ENCODE data around the gene DARS2. TPM values are rescaled to one million over a fixed set of nuclear protein-coding genes. Genes with fewer than 3 reads are reported as not detected.

The DARS2 gene
- total and polyA plus RNA-seq, 10 of the 15 experiments (the other 5 are each of a cell fraction or from before 2014, with no cell fraction given): 23.9 to 69.7 (median 37.3) TPM

DNA sequence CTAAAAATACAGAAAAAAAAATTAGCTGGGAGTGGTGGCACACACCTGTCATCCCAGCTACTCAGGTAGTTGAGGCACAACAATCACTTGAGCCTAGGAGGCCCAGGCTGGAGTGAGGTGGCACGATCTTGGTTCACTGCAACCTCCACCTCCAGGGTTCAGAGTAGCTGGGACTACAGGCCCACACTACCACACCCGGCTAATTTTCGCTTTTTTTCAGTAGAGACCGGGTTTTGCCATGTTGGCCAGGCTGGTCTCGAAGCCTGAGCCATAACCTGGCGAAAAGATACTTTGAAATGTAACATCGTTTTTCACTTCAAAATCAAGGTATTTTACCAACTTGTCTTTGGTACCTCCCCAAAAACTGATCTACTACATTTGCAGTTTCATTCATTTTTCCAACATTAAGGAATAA lies 37.3 kb downstream of the DARS2 start:
- Histone ChIP-seq H3K4me3 (no peak overlapping the region), H3K27me3 (replicated peaks in 1 of 2; ENCODE audit: control insufficient read depth in 2 of 2, insufficient read depth in 2 of 2, low read length in 1 of 2) (no peaks in the 10 kb centered on the region), H3K27ac (ENCODE audit: control insufficient read depth, insufficient read depth) (no peak overlapping the region), H3K79me2 (ENCODE audit: control insufficient read depth, insufficient read depth, low read length) (peaks cover 27% of the 10 kb centered on the region), H3K4me1 (ENCODE audit: control insufficient read depth, insufficient read depth, low read length) (peaks cover 4% of the 10 kb centered on the region; the same call in 1 of the 2 replicates), H3K9me3 (replicated peaks; ENCODE audit: control insufficient read depth, insufficient read depth, low read length) (no peaks in the 10 kb centered on the region), H3K36me3 (ENCODE audit: control insufficient read depth in 2 of 2, insufficient read depth in 2 of 2, low read length in 1 of 2) (peaks cover 4 to 35% of the 10 kb centered on the region in 2 experiments), H4K20me1 (ENCODE audit: control insufficient read depth, insufficient read depth) (no peaks in the 10 kb centered on the region), H3K4me2 (ENCODE audit: control insufficient read depth, insufficient read depth) (no peak overlapping the region), H3K9ac (ENCODE audit: control insufficient read depth, insufficient read depth, low read length) (no peak overlapping the region), H2AFZ (ENCODE audit: control insufficient read depth, low read depth, low read length) (no peak overlapping the region)
- DNase-seq (ENCODE audit: low read depth, low spot score) (no peak), FAIRE-seq (no peak), ATAC-seq (peak; percentile 21)
- ChIA-PET SMC1A (ENCODE audit: uncharacterized antibody, unreplicated experiment) (interaction anchor here (1.4 to 2.2 kb wide), 2 partner anchors 15 to 1036 kb away, joined by 4 to 5 read pairs; no protein-coding TSS in a partner anchor), POLR2A (interaction anchor here (0.7 kb wide), 1 partner anchor 17 kb away, joined by 3 read pairs; no protein-coding TSS in a partner anchor), CTCF (interaction anchor here (0.7 kb wide), 1 partner anchor 432 kb away, joined by 3 read pairs; no protein-coding TSS in a partner anchor), RAD21 (ENCODE audit: unreplicated experiment) (no interaction called here)
- WGBS (ENCODE audit: insufficient coverage, insufficient replicate concordance, low lambda C conversion rate, missing lambda C conversion rate): 80% methylated on average over 7 of the region's 7 CpGs
- in situ Hi-C loops (cut with MboI) (no loop called here), intact Hi-C loops (cut with micrococcal nuclease; ENCODE audit: unreplicated experiment) (loop anchor here (10.0 kb wide), 2 partner anchors 143 to 353 kb away; no protein-coding TSS in a partner anchor)
- no TSS peak for BruUV-seq (replicated peaks)
- TF ChIP-seq TCF3 (IDR thresholded peaks at IDR 0.05; ENCODE audit: borderline replicate concordance, insufficient read depth, low read depth, low read length) (0 out of 2 replicates have a peak, but pooled peaks have one; percentile 15), TCF12 (IDR thresholded peaks at IDR 0.05; ENCODE audit: low read depth, low read length) (no peak), BRCA1 (IDR thresholded peaks at IDR 0.05; ENCODE audit: low read depth, low read length) (no peak), NBN (IDR thresholded peaks at IDR 0.05) (no peak), NKRF (conservative IDR thresholded peaks at IDR 0.05) (no peak), PRDM15 (CRISPR knock-in tag; IDR thresholded peaks at IDR 0.05) (no peak), TCF7 (IDR thresholded peaks at IDR 0.05; ENCODE audit: borderline replicate concordance) (no peak), CHD4 (IDR thresholded peaks at IDR 0.05) (no peak), CUX1 (IDR thresholded peaks at IDR 0.05; ENCODE audit: insufficient replicate concordance, low read depth, low read length) (no peak), HSF1 (IDR thresholded peaks at IDR 0.05; ENCODE audit: low read depth, low read length) (no peak), POU2F2 (IDR thresholded peaks at IDR 0.05; ENCODE audit: borderline replicate concordance, low read depth, low read length) (no peak), STAT1 (conservative IDR thresholded peaks at IDR 0.05) (no peak)

Data from GM12878 (cell line).